SK-N-SH (cell line): ENCODE results near the gene OBP2A.

Experiments used
- EP300 ChIP-seq, 2 experiments: IDR thresholded peaks; 2 replicates each; pipeline versions ENCODE4 v1.4.0 to v1.6.1; 2012; ENCODE audit warnings: borderline replicate concordance in 1 of 2, low read depth in 1 of 2, low read length in 1 of 2
- GABPA ChIP-seq: IDR thresholded peaks from 2 replicates; pipeline ENCODE4 v1.4.0; 2012; ENCODE audit warnings: low read depth, mild to moderate bottlenecking
- JUND ChIP-seq: IDR thresholded peaks from 2 replicates; pipeline ENCODE4 v1.4.0; 2012
- NFIC ChIP-seq: IDR thresholded peaks from 2 replicates; pipeline ENCODE4 v1.4.0; 2012; ENCODE audit warnings: borderline replicate concordance
- POLR2AphosphoS5 ChIP-seq: IDR thresholded peaks from 2 replicates; pipeline ENCODE4 v1.6.1; 2012; ENCODE audit warnings: low read depth, low read length
- SIN3A ChIP-seq: IDR thresholded peaks from 2 replicates; pipeline ENCODE4 v1.6.1; 2012; ENCODE audit warnings: low read depth, mild to moderate bottlenecking, low read length, moderate library complexity, borderline replicate concordance
- TAF1 ChIP-seq: IDR thresholded peaks from 2 replicates; pipeline ENCODE4 v1.6.1; 2012; ENCODE audit warnings: low read depth, mild to moderate bottlenecking, low read length, moderate library complexity, borderline replicate concordance
- TF ChIP-seq, protein P1 (sequence below): fragments of 200-600 bp; sonication (generic); IDR thresholded peaks from 2 replicates; pipeline ENCODE4 v1.6.1; 2017; ENCODE audit warnings: antibody characterized with exemption, mild to moderate bottlenecking, moderate library complexity
- TF ChIP-seq, protein P2 (sequence below): IDR thresholded peaks from 2 replicates; pipeline ENCODE4 v1.6.1; 2012; ENCODE audit warnings: mild to moderate bottlenecking, low read depth, low read length, moderate library complexity

GRCh38 chr9:135579356-135579755 is 33.4 kb downstream of the OBP2A start:
- no peak for TF ChIP-seq EP300 (IDR thresholded peaks at IDR 0.05; ENCODE audit: borderline replicate concordance in 1 of 2, low read depth in 1 of 2, low read length in 1 of 2)
- TF ChIP-seq, protein P1, sequence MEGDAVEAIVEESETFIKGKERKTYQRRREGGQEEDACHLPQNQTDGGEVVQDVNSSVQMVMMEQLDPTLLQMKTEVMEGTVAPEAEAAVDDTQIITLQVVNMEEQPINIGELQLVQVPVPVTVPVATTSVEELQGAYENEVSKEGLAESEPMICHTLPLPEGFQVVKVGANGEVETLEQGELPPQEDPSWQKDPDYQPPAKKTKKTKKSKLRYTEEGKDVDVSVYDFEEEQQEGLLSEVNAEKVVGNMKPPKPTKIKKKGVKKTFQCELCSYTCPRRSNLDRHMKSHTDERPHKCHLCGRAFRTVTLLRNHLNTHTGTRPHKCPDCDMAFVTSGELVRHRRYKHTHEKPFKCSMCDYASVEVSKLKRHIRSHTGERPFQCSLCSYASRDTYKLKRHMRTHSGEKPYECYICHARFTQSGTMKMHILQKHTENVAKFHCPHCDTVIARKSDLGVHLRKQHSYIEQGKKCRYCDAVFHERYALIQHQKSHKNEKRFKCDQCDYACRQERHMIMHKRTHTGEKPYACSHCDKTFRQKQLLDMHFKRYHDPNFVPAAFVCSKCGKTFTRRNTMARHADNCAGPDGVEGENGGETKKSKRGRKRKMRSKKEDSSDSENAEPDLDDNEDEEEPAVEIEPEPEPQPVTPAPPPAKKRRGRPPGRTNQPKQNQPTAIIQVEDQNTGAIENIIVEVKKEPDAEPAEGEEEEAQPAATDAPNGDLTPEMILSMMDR, result no peak
- no peak for TF ChIP-seq JUND
- TF ChIP-seq SIN3A, result no peak
- TF ChIP-seq, protein P2, sequence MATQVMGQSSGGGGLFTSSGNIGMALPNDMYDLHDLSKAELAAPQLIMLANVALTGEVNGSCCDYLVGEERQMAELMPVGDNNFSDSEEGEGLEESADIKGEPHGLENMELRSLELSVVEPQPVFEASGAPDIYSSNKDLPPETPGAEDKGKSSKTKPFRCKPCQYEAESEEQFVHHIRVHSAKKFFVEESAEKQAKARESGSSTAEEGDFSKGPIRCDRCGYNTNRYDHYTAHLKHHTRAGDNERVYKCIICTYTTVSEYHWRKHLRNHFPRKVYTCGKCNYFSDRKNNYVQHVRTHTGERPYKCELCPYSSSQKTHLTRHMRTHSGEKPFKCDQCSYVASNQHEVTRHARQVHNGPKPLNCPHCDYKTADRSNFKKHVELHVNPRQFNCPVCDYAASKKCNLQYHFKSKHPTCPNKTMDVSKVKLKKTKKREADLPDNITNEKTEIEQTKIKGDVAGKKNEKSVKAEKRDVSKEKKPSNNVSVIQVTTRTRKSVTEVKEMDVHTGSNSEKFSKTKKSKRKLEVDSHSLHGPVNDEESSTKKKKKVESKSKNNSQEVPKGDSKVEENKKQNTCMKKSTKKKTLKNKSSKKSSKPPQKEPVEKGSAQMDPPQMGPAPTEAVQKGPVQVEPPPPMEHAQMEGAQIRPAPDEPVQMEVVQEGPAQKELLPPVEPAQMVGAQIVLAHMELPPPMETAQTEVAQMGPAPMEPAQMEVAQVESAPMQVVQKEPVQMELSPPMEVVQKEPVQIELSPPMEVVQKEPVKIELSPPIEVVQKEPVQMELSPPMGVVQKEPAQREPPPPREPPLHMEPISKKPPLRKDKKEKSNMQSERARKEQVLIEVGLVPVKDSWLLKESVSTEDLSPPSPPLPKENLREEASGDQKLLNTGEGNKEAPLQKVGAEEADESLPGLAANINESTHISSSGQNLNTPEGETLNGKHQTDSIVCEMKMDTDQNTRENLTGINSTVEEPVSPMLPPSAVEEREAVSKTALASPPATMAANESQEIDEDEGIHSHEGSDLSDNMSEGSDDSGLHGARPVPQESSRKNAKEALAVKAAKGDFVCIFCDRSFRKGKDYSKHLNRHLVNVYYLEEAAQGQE, result no peak
- TF ChIP-seq NFIC, result no peak
- TF ChIP-seq GABPA, result no peak
- no peak for TF ChIP-seq TAF1
- no peak for TF ChIP-seq POLR2AphosphoS5
